ENCODE measurements around the gene SMIM20.

DNA sequence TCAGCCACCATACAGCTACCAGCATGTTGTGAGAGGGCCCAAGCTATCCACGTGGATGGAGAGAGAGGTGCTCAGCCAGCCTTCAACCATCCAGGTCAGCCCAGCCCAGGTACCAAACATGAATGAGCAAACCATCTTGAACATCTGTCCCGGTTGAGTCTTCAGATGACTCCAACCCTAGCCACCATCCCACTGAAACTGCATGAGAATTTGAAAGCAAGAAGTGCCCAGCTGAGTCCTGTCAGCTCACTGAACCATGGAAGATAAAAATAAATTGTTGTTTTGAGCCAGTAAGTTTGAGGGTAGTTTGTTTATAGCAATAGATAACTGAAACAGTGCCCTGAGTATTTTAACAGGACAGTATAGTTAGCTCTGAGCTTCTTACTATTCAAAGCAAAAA, 43.9 kb upstream of the SMIM20 start:
- TF ChIP-seq, protein P1, sequence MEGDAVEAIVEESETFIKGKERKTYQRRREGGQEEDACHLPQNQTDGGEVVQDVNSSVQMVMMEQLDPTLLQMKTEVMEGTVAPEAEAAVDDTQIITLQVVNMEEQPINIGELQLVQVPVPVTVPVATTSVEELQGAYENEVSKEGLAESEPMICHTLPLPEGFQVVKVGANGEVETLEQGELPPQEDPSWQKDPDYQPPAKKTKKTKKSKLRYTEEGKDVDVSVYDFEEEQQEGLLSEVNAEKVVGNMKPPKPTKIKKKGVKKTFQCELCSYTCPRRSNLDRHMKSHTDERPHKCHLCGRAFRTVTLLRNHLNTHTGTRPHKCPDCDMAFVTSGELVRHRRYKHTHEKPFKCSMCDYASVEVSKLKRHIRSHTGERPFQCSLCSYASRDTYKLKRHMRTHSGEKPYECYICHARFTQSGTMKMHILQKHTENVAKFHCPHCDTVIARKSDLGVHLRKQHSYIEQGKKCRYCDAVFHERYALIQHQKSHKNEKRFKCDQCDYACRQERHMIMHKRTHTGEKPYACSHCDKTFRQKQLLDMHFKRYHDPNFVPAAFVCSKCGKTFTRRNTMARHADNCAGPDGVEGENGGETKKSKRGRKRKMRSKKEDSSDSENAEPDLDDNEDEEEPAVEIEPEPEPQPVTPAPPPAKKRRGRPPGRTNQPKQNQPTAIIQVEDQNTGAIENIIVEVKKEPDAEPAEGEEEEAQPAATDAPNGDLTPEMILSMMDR (IDR thresholded peaks at IDR 0.05), result no peak
- no peak for TF ChIP-seq POLR2A (IDR thresholded peaks at IDR 0.05)

All from esophagus squamous epithelium (tissue), 4 donors.